Measurements from ENCODE around the gene CDH23. TPM values are rescaled to one million over a fixed set of nuclear protein-coding genes. Genes with fewer than 3 reads are reported as not detected.

The CDH23 gene
- total and polyA plus RNA-seq, 2 of the 8 experiments (the other 6 are each of a cell fraction or from before 2014, with no cell fraction given), result 1.9 to 4.9 TPM

DNA sequence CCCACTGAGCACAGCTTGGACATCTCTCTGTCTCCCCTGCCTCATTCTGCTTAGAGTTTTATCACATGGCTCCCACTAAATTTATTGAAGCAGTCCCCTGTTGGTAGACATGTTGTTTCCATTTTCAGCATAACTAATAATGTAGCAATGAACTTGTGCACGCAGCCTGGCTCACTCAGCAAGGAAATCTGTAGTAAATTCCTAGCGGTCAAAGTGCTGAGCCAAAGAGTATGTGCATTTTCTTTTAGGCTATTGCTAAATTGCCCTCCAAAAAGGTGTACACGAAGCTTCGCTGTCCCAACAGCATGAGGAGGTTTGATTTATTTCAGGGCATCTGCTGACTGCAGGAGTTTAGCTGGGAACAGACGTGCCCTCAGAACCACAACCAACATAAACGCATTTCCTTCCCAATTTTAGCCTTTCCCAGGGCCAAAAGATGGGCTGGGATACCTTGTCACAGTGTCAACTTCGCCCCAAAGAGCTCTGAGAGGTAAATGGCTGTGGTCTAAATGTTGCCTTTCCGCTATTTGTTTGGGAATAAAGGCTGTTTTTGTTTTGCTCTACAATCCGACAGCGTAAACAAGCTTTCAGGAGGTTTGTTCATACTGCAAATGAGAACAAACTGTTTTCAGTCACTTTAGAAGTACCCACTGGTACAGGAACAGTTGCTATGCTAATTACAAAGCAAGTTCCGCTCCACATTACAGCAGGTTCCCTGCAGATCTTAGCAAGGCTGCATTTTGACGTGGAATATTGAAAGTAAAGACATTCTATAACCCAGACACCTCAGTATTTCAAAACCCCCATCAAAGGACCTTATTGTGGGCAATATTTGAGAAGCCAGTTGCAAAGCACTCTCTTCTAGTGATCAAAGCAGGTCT is 359.8 kb downstream of the CDH23 start (continued):
- TF ChIP-seq CHD7 (IDR thresholded peaks at IDR 0.05; ENCODE audit: insufficient replicate concordance, low read length) (no peak), SP1 (IDR thresholded peaks at IDR 0.05; ENCODE audit: low read depth, low read length) (no peak), NRF1 (IDR thresholded peaks at IDR 0.05; ENCODE audit: low read depth, low read length) (no peak), FOSL1 (IDR thresholded peaks at IDR 0.05; ENCODE audit: insufficient read depth, low read depth, low read length) (no peak), ATF2 (IDR thresholded peaks at IDR 0.05; ENCODE audit: low read length) (no peak), MAFK (IDR thresholded peaks at IDR 0.05; ENCODE audit: low read depth, low read length) (no peak)
- TF ChIP-seq, protein P1, sequence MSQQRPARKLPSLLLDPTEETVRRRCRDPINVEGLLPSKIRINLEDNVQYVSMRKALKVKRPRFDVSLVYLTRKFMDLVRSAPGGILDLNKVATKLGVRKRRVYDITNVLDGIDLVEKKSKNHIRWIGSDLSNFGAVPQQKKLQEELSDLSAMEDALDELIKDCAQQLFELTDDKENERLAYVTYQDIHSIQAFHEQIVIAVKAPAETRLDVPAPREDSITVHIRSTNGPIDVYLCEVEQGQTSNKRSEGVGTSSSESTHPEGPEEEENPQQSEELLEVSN (IDR thresholded peaks at IDR 0.05), result no peak
